Measurements from ENCODE around the gene SERPINA1.

SERPINA1 gene

DNA sequence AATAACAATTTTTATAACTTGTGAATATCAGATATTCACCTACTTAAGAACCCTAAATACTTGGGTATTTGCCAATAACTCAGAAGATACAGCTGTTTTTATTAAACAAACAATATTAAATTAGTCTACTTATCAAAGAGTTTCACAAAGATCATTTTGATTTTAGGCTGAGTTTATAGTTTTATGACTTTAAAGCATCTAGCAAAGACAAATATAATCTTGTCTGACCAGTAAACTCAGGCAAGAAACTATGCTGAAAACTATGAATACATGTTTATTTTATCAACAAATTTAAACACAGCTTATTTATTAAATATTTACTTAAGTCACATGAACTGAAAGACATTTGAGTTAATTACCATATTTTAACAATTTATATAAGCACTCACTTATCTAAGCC lies 18.5 kb upstream of the SERPINA1 start:
- no peak for DNase-seq (ENCODE audit: low read depth)
- no peak overlapping the region for H3K4me3 ChIP-seq (ENCODE audit: low read length)
- TF ChIP-seq, protein P1, sequence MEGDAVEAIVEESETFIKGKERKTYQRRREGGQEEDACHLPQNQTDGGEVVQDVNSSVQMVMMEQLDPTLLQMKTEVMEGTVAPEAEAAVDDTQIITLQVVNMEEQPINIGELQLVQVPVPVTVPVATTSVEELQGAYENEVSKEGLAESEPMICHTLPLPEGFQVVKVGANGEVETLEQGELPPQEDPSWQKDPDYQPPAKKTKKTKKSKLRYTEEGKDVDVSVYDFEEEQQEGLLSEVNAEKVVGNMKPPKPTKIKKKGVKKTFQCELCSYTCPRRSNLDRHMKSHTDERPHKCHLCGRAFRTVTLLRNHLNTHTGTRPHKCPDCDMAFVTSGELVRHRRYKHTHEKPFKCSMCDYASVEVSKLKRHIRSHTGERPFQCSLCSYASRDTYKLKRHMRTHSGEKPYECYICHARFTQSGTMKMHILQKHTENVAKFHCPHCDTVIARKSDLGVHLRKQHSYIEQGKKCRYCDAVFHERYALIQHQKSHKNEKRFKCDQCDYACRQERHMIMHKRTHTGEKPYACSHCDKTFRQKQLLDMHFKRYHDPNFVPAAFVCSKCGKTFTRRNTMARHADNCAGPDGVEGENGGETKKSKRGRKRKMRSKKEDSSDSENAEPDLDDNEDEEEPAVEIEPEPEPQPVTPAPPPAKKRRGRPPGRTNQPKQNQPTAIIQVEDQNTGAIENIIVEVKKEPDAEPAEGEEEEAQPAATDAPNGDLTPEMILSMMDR (conservative IDR thresholded peaks at IDR 0.05; ENCODE audit: low read depth, low read length), result no peak

DNA sequence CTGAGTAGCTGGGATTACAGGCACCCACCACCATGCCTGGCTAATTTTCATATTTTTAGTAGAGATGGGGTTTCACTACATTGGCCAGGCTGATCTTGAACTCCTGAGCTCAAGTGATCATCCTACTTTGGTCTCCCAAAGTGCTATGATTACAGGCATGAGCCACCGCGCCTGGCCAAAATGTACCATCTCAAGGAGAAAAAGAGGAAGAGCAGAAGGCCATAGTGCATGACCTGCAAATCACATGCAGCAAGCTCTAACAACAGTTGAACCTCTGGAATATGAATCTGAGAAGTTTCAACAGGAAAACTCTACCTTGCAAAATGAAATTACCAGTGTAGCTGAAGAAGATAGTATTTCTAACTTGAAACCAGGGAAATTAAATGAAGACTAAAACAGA lies 17.1 kb upstream of the SERPINA1 start:
- H3K4me3 ChIP-seq (ENCODE audit: low read length), result no peak overlapping the region
- DNase-seq (ENCODE audit: low read depth), result no peak
- TF ChIP-seq, protein P1 (conservative IDR thresholded peaks at IDR 0.05; ENCODE audit: low read depth, low read length), result no peak

DNA sequence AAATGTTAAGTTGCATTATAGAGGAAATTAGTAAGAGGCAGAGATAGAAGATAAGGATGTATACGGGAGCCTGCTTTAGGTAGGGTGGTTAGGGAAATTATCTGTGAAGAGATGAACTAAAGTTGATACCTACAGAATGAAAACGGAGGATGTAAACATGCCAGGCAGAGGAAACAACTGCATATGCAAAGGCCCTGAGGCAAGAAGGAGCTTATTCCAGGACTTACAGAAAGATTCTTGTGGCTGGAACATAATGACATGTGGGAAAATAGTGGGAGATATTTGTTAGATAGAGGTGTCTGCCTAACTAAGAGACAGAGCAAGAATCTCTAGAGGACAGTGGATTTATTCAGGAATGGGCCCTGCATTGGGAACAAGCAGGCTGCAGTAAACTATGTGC lies 16.2 kb upstream of the SERPINA1 start:
- TF ChIP-seq, protein P1 (conservative IDR thresholded peaks at IDR 0.05; ENCODE audit: low read depth, low read length), result no peak
- H3K4me3 ChIP-seq (ENCODE audit: low read length), result no peak overlapping the region
- DNase-seq (ENCODE audit: low read depth), result no peak

DNA sequence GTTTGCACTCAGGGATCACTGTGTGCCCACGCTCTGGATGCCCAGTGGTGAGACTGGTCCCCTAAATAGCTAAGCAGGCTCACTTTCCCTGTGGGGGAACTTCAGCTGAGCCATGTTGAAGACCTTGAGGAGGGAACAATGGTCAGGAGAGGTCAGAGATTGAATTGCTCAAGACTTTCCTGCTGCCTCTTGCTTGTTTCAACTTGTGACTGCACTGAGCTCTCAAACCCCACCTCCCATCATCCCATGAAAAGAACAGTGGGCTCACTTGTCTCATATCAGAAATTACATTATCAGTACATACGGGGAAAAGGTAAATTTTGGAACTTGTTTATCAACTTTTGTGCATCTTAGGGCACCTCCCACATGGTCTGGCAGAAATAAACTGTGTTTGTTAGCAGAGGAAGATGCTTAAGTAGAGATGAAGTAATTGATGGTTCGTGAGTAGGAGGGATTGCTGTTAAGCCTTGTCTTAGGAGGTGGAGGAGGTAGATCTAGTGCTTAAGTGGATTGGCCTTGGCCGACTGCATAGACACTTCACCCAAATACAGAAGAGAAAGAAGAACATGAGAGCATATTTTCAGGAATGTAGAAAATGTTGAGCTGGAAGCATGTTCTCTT lies 15.0 kb upstream of the SERPINA1 start:
- TF ChIP-seq, protein P1 (conservative IDR thresholded peaks at IDR 0.05; ENCODE audit: low read depth, low read length), result no peak
- H3K4me3 ChIP-seq (ENCODE audit: low read length), result no peak overlapping the region
- DNase-seq (ENCODE audit: low read depth), result no peak

DNA sequence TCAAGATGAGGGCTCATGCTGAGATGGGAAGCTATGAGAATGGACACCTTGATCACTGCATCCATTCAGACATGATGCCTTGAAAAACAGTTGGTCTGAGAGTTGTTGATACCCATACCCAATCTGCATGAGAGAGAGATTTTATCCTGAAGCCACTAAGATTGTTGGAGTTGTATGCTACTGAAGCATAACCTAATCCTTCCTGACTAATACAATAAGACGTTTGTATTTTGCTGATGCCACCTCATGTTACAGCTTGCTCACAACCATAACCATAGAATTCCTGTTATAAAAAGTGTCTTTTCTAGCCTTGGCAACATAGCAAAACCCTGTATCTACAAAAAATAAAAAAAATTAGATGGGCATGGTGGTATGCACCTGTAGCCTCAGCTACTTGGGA lies 12.7 kb upstream of the SERPINA1 start:
- DNase-seq (ENCODE audit: low read depth), result no peak
- TF ChIP-seq, protein P1 (conservative IDR thresholded peaks at IDR 0.05; ENCODE audit: low read depth, low read length), result no peak
- H3K4me3 ChIP-seq (ENCODE audit: low read length), result no peak overlapping the region

DNA sequence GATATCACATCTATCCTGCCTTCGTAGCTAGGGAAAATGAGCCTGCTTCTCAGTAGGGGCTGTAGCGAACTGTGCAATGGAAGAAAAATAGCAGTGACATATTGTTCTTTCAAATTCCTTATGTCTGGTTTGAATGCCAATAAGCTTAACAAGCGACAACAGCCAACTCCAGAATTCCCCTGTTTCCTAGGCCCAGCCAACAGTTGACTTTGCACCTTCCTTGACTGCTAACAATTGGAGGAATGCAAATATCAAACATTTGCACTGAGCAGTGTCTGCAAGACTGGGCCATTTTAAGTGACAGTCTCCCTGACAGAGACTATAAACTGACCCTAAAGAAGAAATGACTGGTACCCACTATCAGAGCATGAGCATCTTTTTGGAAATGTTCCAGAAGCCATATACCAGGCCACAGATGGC lies 12.0 kb upstream of the SERPINA1 start:
- DNase-seq (ENCODE audit: low read depth), result no peak
- no peak overlapping the region for H3K4me3 ChIP-seq (ENCODE audit: low read length)
- TF ChIP-seq, protein P1 (conservative IDR thresholded peaks at IDR 0.05; ENCODE audit: low read depth, low read length), result no peak

DNA sequence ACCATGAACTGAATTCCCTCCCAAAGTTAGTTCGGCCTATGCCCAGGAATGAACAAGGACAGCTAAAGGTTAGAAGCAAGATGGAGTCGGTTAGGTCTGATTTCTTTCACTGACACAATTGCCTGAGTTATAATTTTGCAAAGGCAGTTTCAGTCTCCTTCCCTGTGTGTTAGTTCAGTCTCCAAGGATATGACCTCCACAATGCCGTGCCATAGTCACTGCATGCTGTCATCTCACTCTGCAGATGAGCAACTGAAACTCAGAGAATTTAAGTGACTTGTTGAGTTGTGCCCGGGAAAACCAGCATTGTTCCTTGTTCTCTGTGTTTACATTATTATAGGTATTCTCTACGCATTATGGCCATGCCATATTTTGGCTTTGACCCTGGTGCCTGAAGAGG lies 10.1 kb upstream of the SERPINA1 start:
- no peak for DNase-seq (ENCODE audit: low read depth)
- TF ChIP-seq, protein P1 (conservative IDR thresholded peaks at IDR 0.05; ENCODE audit: low read depth, low read length), result no peak
- no peak overlapping the region for H3K4me3 ChIP-seq (ENCODE audit: low read length)
